GM23248 (cell line): Measurements from ENCODE around the gene TMEM30A.

Experiments used
- EZH2 ChIP-seq: fragments of 200-600 bp; sonication (generic); IDR thresholded peaks from 2 replicates; pipeline ENCODE4 v1.6.1; 2018; ENCODE audit warnings: antibody characterized with exemption, mild to moderate bottlenecking; ENCODE audit not compliant: insufficient read depth, poor library complexity, severe bottlenecking
- EZH2phosphoT487 ChIP-seq: fragments of 200-600 bp; sonication (generic); IDR thresholded peaks from 2 replicates; pipeline ENCODE4 v1.6.1; 2018; ENCODE audit warnings: antibody characterized with exemption, moderate library complexity, mild to moderate bottlenecking, low read depth; ENCODE audit not compliant: insufficient read depth

DNA sequence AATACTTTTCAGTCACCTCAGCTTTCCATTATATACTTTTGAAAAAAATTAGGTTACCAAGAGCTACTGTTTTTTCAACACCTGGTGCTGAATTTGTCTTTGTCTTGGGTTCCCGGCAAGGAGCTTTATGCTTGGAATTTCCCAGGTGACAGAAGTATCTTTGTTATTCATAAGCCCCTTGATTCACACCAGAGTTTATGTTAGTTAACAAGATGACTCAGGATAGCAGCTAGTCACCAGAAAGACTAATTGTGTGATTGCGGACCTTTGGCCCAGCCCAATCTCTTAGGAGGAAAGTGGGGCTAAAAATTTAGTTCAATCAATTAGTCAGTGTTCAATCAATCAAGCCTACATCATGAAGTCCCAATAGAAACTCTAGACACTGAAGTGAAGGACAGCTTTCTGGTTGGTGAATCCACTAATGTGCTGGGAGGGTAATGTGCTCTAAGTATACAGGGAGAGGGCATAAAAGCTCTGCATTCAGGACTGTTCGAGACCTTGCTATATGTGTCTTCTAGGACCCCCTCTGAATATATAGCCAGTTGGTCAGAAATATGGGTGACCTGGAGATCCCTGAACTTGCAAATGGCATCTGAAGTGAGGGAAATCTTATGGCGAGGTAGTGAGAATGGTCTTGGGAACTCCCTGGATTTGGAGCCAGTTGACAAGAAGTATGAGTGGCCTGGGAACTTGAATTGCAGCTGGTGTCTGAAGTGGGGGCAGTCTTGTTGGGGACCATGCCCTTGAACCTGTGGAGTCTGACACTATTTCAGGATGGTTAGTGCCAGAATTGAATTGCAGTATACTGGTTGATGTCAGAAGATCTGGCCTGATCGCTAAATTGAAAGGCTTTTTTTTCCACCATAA is 16.2 kb downstream of the TMEM30A start:
- no peak for TF ChIP-seq EZH2phosphoT487
- no peak for TF ChIP-seq EZH2
